ENCODE measurements around the gene NPTXR.

Gene NPTXR

GRCh38 chr22:38853196-38853651, 9.4 kb upstream of the NPTXR start:
- Histone ChIP-seq H3K79me2 (ENCODE audit: low read length) (no peaks in the 10 kb centered on the region), H3K9ac (ENCODE audit: low read length) (no peak overlapping the region), H3K27me3 (replicated peaks; ENCODE audit: insufficient read depth, low read length) (peaks cover 53% of the 10 kb centered on the region), H3K4me3 (ENCODE audit: low read length) (no peak overlapping the region), H3F3A (ENCODE audit: insufficient read depth, low read length) (no peaks in the 10 kb centered on the region), H3K4me2 (ENCODE audit: low read depth, low read length) (no peak overlapping the region), H4K20me1 (ENCODE audit: insufficient read depth, low read length) (no peaks in the 10 kb centered on the region), H3K27ac (ENCODE audit: low read length) (no peak overlapping the region), H3K9me3 (replicated peaks; ENCODE audit: insufficient read depth, low read length) (no peaks in the 10 kb centered on the region), H3K4me1 (ENCODE audit: low read length) (no peaks in the 10 kb centered on the region), H3K36me3 (replicated peaks; ENCODE audit: insufficient read depth, low read length) (no peaks in the 10 kb centered on the region), H3K9me2 (replicated peaks; ENCODE audit: insufficient read depth, low read length) (no peaks in the 10 kb centered on the region), H2AFZ (ENCODE audit: low read length) (no peak overlapping the region)
- DNase-seq: no peak
- TF ChIP-seq CTCF (IDR thresholded peaks at IDR 0.05; ENCODE audit: low read length): no peak
- TF ChIP-seq EZH2 (optimal IDR thresholded peaks at IDR 0.05; ENCODE audit: low read depth, low read length): no peak
- no peak for TF ChIP-seq EZH2phosphoT487 (IDR thresholded peaks at IDR 0.05; ENCODE audit: low read length)

- Histone ChIP-seq H3K27ac (ENCODE audit: low read length) (no peak overlapping the region), H3K27me3 (replicated peaks; ENCODE audit: insufficient read depth, low read length) (peaks cover 60% of the 10 kb centered on the region)
Measured at GRCh38 chr22:38852522-38852921, 8.7 kb upstream of the NPTXR start.

GRCh38 chr22:38850941-38851849, 7.4 kb upstream of the NPTXR start:
- no peaks in the 10 kb centered on the region for H3K79me2 ChIP-seq (ENCODE audit: low read length)
- H3F3A ChIP-seq (ENCODE audit: insufficient read depth, low read length): no peaks in the 10 kb centered on the region
- no peak overlapping the region for H3K4me2 ChIP-seq (ENCODE audit: low read depth, low read length)
- H3K4me1 ChIP-seq (ENCODE audit: low read length): no peaks in the 10 kb centered on the region
- no peaks in the 10 kb centered on the region for H3K36me3 ChIP-seq (replicated peaks; ENCODE audit: insufficient read depth, low read length)
- no peaks in the 10 kb centered on the region for H3K9me2 ChIP-seq (replicated peaks; ENCODE audit: insufficient read depth, low read length)
- H4K20me1 ChIP-seq (ENCODE audit: insufficient read depth, low read length): no peaks in the 10 kb centered on the region
- peaks cover 73% of the 10 kb centered on the region for H3K27me3 ChIP-seq (replicated peaks; ENCODE audit: insufficient read depth, low read length)
- no peak overlapping the region for H3K9ac ChIP-seq (ENCODE audit: low read length)
- H3K27ac ChIP-seq (ENCODE audit: low read length): no peak overlapping the region
- TF ChIP-seq EZH2 (optimal IDR thresholded peaks at IDR 0.05; ENCODE audit: low read depth, low read length) (no peak), EZH2phosphoT487 (IDR thresholded peaks at IDR 0.05; ENCODE audit: low read length) (no peak), CTCF (IDR thresholded peaks at IDR 0.05; ENCODE audit: low read length) (no peak)
- no peak for DNase-seq
- no peaks in the 10 kb centered on the region for H3K9me3 ChIP-seq (replicated peaks; ENCODE audit: insufficient read depth, low read length)
- no peak overlapping the region for H2AFZ ChIP-seq (ENCODE audit: low read length)
- no peak overlapping the region for H3K4me3 ChIP-seq (ENCODE audit: low read length)

More at GRCh38 chr22:38852522-38852921, 8.7 kb upstream of the NPTXR start:
- Histone ChIP-seq H3K4me1 (ENCODE audit: low read length) (no peaks in the 10 kb centered on the region), H3K36me3 (replicated peaks; ENCODE audit: insufficient read depth, low read length) (no peaks in the 10 kb centered on the region), H3F3A (ENCODE audit: insufficient read depth, low read length) (no peaks in the 10 kb centered on the region), H3K9me2 (replicated peaks; ENCODE audit: insufficient read depth, low read length) (no peaks in the 10 kb centered on the region), H2AFZ (ENCODE audit: low read length) (no peak overlapping the region), H3K79me2 (ENCODE audit: low read length) (no peaks in the 10 kb centered on the region), H3K9me3 (replicated peaks; ENCODE audit: insufficient read depth, low read length) (no peaks in the 10 kb centered on the region), H3K4me2 (ENCODE audit: low read depth, low read length) (no peak overlapping the region), H3K4me3 (ENCODE audit: low read length) (no peak overlapping the region), H4K20me1 (ENCODE audit: insufficient read depth, low read length) (no peaks in the 10 kb centered on the region), H3K9ac (ENCODE audit: low read length) (no peak overlapping the region)
- DNase-seq: no peak
- TF ChIP-seq EZH2phosphoT487 (IDR thresholded peaks at IDR 0.05; ENCODE audit: low read length): no peak
- TF ChIP-seq CTCF (IDR thresholded peaks at IDR 0.05; ENCODE audit: low read length): no peak
- TF ChIP-seq EZH2 (optimal IDR thresholded peaks at IDR 0.05; ENCODE audit: low read depth, low read length): no peak
